Stimulated activated CD8-positive, alpha-beta memory T cell treated with anti-CD3 and anti-CD28 coated beads, Interleukin-12 subunit alpha, Interleukin-12 subunit beta, amount 100 ng/mL, for 4 hours (primary cell): ENCODE data around the gene ZSCAN21.
A peak's percentile ranks its signal among the peaks of the same experiment; 100 is the strongest.

Source experiments
- DNase-seq: peaks from one replicate; pipeline ENCODE4 v3.0.0-alpha.2; 2020; ENCODE audit warnings: low read depth

The ZSCAN21 gene

DNA sequence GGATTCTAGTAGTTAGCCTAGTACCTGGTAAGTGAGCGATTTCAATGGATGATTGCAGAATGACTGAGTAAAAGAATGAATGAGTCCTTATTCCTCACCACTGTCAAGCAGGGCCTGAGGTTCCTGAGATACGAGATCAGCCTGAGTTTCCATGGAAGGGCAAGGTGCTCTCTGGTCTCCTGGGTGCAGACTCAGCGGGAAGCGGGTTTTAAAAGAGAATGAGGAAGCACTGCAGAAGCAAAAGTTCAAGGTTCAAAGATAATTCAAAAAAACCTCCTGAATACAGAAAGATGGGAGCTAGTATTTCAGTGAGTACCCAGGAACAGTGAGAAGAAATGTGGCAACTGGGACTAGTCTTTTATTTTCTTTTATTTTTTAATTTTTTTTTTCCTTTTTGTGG is 27.6 kb downstream of the ZSCAN21 start:
- no peak for DNase-seq

GRCh38 chr7:100079024-100079560 is 29.5 kb downstream of the ZSCAN21 start:
- no peak for DNase-seq

DNA sequence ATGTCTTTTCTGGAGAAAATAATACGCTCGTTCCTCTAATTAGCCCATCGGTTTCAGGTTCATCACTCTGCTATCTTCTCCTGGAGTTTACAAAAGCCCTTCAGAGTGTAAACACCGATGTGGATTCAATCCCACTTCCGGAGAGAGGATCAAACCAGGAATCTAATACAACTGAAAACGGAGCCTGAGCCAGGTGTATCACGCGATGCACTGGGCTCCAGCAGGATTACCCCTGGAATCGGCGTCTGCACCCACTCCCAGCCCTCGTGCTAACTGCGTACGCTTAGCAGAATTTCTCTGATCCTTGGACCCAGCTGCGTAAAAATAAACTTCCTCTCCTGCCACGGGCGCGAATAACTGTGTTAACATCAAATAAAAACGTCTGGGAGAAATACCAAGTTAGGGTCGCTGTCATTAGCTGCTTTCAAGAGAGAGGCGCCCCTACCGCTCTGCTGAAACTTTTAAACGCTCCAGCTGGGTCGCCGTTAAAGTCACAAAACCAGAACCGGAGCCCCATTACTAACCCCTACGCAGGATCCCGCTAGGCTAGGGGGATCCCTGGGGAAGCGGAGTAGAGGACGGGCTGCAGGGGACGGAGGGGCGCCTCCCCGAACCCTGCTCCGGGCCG is 31.4 kb downstream of the ZSCAN21 start:
- DNase-seq = no peak

DNA sequence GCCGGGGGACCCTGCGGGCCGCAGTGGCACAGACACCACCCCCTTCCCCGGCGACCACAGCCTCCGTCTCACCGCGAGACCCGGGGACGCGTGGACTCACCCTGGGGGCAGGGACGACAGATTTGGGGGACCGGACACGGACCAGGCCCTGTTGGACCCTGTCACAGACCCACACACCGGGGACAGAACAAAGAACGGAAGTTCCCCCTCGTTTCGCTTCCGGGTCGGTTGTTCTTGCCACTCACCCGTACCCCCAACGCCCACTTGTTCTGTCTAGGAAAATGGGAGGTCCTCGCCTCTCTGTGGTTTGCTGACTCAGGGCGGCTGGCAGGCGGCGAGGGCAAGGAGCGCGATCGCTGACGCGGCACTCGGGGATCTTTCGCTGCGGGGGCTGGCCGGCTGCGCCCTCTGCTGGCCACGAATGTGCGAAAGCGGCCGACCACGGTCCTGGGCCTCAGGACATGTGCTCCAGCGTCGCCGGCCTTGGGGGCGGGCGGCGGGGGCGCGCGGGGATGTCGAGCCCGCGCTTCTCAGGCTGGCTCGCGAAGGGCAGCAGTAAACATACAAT is 32.0 kb downstream of the ZSCAN21 start, which contains the start of gene ZNF3:
Gene ZNF3, minus strand, starts transcription at position 189 of the 568 bp plus-strand sequence. CDS start 4,366 bp downstream, outside the sequence.
- DNase-seq = peak; percentile 97

- DNase-seq = no peak
Observed at GRCh38 chr7:100082978-100083377, 33.4 kb downstream of the ZSCAN21 start.

DNA sequence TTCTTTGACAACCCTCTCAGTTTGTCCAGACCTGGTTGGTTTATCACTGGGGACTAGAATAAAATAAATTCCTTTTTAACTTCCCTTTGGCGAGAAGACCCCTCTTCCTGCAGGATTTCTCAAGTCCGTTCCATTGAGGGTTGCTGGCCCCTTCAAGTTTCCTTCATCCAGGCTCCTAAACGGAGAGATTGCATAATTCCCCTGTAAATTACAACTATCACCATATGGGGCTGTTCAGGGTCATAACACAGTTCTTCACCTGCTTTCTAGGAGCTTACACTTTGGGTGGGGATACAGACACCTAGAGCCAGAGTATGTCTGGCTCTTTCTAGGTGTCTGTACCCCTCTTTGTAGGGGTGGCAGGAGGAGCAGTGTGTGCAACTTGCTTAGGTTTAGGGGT is 35.9 kb downstream of the ZSCAN21 start:
- DNase-seq = no peak

DNA sequence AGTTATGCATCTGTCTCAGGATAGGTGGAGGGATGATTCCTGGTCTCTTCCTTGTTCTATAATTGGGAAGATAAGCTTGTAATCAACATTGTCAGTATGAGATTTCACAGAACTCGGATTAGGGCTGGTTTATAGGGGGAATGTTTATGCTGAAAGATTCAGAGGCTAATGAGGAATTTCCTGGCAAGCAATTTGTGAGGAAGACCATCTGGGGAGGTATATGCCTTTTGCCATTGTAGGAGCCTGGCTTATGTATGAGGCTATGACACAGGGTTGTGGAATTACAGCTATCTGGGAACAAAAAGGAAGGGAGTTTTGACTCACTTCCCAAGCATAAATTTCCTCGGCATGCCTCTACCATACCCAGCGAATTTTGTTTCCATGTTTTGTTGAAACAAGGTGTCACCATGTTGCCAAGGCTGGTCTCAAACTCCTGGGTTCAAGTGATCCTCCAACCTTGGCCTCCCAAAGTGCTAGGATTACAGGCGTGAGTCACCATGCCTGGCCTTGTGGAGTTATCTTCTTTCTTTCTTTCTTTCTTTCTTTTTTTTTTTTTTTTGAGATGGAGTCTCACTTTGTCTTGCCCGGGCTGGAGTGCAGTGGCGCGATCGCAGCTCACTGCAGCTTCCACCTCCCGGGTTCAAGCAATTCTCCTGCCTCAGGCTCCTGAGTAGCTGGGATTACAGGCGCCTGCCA is 37.6 kb downstream of the ZSCAN21 start:
- no peak for DNase-seq

DNA sequence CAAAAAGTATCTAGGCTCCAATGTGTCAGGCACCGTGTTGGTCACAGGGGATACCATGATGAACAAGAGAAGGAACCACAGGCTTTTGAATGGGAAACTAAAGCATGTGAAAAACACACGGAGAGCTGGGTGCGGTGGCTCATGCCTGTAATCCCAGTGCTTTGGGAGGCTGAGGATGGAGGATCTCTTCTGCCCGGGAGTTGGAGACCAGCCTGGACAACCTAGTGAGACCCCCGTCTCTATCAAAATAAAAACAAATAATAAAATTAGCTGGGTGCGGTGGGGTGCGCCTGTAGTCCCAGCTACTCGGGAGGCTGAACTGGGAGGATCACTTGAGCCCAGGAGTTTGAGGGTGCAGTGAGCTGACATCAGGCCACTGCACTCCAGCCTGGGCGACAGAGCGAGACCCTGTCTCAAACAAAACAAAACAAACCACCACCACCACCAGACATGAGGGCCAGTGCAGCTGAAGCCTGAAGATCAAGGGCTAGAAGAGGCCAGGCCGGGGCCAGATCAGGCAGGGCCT is 38.6 kb downstream of the ZSCAN21 start:
- no peak for DNase-seq

GRCh38 chr7:100088621-100089457 is 39.3 kb downstream of the ZSCAN21 start, which contains the start of gene COPS6:
Gene COPS6 (plus strand): TSS chr7:100088969. CDS start chr7:100088991, 22 bp downstream.
- peak; percentile 73 for DNase-seq

GRCh38 chr7:100089458-100090196 is 40.1 kb downstream of the ZSCAN21 start:
- no peak for DNase-seq

DNA sequence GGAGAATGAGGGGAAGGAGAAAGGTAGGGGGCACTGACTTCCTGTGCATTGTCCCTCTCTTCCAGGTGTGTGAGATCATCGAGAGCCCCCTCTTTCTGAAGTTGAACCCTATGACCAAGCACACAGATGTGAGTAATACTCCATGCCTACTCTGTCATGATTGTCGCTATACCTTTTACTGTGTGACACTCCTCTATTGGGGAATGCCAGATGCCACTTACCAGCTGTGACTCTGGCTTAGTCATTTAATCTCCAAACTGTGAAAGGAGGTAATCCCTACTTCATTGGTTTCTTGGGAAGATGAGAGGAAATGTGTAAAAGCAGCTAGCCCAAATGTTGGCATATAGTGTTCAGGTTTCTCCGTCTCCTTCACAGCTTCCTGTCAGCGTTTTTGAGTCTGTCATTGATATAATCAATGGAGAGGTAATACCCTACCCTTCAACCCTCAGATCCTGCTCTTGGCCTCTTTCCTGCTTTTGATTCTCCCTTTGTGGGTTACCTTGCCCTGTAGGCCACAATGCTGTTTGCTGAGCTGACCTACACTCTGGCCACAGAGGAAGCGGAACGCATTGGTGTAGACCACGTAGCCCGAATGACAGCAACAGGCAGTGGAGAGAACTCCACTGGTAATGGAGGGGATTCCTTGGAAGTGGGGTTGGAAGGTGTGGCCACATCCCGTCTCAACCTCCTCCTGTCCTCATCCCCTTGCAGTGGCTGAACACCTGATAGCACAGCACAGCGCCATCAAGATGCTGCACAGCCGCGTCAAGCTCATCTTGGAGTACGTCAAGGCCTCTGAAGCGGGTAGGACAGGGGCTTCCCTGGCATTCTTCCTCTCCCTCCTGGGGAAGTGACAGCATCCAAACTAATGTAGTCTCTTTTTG is 41.2 kb downstream of the ZSCAN21 start:
- no peak for DNase-seq

DNA sequence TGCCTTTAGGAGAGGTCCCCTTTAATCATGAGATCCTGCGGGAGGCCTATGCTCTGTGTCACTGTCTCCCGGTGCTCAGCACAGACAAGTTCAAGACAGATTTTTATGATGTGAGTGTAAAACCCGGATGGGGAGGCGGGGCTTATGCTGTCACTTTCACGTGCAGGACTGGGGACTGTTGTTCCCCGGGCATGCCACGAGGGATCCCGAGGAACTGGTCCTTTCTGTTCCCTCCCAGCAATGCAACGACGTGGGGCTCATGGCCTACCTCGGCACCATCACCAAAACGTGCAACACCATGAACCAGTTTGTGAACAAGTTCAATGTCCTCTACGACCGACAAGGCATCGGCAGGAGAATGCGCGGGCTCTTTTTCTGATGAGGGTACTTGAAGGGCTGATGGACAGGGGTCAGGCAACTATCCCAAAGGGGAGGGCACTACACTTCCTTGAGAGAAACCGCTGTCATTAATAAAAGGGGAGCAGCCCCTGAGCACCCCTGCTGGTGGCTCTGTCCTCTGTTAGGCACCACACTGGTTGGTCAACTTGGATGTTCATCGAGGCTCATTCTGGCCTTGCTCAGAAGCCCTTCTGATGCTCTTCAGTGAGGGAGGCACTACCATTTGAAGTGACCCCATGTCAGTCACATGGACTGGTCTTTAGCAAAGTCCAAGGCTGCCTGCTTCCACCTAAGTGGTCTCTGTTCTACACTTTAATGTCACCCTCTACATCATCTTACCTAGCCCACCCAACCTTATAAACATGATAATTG is 42.0 kb downstream of the ZSCAN21 start:
- DNase-seq = no peak

DNA sequence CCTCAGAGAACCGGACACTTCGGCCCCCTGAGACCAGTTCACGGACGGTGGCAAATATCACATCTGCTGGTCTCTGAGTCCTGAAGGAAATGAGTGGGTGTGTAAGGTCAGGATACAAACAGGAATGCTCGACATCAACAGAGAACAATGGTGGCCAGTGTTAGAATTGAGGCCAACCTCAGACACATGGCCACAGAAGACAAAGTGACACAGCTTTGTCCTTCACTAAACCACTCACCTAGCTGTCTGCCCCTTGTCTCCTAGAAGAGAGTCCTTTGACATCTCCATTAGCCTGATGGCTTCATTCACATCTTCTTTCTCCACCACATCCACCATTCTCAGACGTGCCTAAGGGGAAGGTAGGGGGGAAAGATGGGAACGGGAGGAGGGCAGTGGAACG is 43.5 kb downstream of the ZSCAN21 start:
- no peak for DNase-seq

DNA sequence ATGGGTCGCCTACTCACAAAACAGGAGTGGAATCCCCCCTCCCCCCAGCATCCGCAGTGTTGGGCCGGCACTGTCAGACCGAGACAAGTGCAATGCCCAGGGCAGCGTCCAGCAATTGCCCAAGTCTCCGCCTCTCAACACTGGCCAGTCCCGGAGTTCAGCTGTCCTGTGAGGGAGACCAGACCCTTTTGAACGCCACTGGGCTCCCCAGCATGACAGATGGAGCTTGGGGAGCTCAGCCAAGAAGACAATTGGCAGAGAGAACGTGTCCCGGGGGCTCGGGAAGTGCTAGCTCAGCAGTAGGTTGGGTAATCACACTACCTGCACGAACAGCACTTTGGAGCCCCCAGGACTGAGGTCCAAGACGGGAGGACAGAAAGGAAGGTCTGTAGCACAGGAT is 43.9 kb downstream of the ZSCAN21 start:
- no peak for DNase-seq

DNA sequence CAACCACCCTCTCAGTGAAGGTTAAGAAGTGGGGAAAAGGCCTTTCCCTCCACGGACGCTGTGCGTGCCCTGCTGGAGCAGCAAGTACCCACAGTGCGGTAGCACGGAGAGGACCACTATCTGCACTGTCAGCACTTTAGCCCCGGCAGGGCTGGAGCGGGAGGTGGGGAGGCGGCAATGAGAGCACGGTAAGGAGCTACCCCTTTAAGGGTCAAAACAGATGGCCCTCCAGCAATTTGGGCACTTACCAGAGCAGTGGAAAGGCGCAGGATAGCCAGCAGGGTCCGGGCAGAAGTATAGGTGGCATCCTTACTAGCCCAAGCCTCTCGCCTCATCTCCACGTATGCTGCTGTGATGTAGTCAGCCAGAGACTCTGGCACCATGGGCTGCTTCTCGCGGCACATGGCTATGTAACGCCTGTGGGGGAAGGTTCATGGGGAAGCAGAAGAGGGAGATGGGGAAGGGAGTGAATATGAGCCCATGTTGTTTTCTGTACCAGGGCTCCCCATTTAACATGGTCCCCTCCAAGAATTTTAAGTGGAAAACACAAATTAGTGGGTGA is 44.4 kb downstream of the ZSCAN21 start:
- no peak for DNase-seq

DNA sequence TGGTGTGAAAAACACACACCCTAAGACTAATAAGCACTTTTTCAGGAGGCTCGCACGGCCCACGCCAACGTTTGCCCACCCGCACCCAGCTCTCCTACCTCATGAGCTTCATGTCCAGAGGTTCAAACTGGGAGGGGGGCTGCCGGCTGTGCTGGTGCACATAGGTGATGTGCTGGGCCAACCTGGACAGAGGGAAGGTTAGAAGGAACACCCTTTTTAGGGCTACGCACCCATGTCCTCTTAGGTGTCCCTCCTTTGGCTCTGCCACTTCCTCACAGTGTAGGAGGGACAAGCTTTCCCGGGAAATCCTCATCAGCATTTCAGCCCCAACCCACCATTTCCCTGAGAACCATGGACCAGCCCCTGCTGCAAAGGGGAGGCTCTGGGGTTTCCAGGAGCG is 45.7 kb downstream of the ZSCAN21 start:
- no peak for DNase-seq

DNA sequence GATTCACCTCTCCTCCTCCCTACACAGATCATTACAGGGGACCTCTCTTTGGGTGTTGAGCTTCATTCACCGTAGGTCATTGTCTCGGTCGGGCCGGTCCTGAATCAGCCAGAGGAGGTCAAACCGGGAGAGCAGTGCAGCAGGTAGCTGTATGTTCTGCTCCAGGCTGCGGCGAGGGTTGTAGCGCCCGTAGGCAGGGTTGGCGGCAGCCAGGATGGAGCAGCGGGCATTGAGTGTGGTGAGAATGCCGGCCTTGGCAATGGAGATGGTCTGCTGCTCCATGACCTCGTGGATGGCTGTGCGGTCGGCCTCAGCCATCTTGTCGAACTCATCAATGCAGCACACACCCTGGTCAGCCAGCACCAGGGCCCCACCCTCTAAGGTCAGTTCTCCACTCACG is 46.1 kb downstream of the ZSCAN21 start:
- DNase-seq = no peak

DNA sequence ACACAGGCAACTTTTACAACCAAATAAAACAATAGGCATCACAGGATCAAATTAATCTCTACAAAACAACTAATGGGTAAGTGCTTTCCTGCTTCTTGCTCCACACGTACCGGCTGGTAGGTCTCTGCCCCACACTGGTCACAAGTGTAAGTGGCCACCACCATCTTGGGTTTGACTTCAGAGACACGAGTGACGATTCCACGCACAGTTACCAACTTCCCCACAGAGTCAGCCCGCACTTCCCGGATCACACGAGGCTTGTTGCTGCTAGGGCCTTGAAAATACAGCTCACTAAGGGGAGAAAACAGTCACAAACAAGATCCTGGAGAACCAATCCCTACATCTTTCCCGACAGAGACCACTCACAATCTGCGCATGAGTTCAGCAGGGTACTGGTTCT is 49.3 kb downstream of the ZSCAN21 start:
- no peak for DNase-seq

DNA sequence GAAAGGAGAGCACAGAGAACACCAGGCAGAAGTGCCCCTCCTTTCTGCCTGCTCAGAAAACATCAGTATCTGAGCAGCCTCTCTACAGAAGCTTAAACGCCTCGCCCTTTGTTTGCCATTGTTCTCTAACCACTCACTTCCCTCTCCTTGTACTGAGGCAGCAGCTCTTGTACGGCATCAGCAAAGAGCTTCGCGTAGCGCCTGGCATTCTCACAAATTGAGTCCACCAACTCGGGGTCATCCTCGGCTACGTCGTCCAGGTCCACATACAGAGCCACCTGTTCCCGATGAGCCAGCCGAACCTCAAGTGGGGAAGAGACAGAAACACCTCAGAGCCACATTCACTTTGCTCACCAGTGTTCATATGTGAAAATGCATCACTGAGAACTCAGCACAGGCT is 49.9 kb downstream of the ZSCAN21 start:
- no peak for DNase-seq
